Measurements from ENCODE around the gene TOPAZ1. TPM values are rescaled to one million over a fixed set of nuclear protein-coding genes. Genes with fewer than 3 reads are reported as not detected.

The TOPAZ1 gene
- total and polyA plus RNA-seq, 2 of the 13 experiments (the other 11 are each of a cell fraction or from before 2014, with no cell fraction given) = not detected

DNA sequence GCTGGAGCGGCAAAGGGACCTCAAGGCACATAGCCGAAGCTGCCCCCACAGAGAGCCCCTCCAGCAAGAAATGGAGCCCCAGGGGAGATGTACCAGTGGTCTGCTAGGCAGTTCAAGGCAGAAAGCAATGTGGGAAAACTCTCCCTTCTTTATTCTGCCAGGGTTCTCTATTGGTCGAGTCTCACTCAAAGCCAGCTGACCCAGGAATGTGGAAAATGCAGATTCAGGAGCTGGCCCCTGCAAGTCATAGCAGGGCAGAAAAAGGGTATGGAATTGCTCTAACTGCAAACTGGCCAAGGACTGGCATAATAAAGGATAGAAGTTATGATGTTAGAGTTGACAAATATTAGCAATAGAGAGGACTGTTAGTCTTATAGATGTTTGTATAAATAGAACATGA lies 4.0 kb upstream of the TOPAZ1 start:
- no peaks in the 10 kb centered on the region for H3K9me3 ChIP-seq (ENCODE audit: low read length)
- BruUV-seq (replicated peaks) = no TSS peak
- no peak overlapping the region for H3K4me2 ChIP-seq (ENCODE audit: low read depth, low read length)
- no peak overlapping the region for H3K9ac ChIP-seq (ENCODE audit: insufficient read depth, low read depth, low read length)
- H3K27ac ChIP-seq (ENCODE audit: extremely low read length, insufficient read depth, low read length) = no peak overlapping the region
- H3K79me2 ChIP-seq (ENCODE audit: insufficient read depth, low read length) = no peaks in the 10 kb centered on the region
- DNase-seq (ENCODE audit: low spot score) (no peak), FAIRE-seq (no peak), ATAC-seq (no peak)
- CTCF ChIA-PET (ENCODE audit: low intra/inter-chr PET ratio, low total read pairs) = no interaction called here
- H2AFZ ChIP-seq (ENCODE audit: low read length) = no peak overlapping the region
- no peaks in the 10 kb centered on the region for H4K20me1 ChIP-seq (ENCODE audit: insufficient read depth, low read length)
- no peak overlapping the region for H3K4me3 ChIP-seq (replicated peaks in 1 of 3; ENCODE audit: insufficient read depth in 1 of 3, low read depth in 2 of 3, low read length in 3 of 3)
- no peaks in the 10 kb centered on the region for H3K36me3 ChIP-seq (replicated peaks in 1 of 2; ENCODE audit: control insufficient read depth in 1 of 2, insufficient read depth in 2 of 2, low read length in 2 of 2)
- in situ Hi-C loops (cut with HindIII; ENCODE audit: extremely low pct_ligation_motif_present, low pct_unique_long_range_greater_than_20kb) (no loop called here), intact Hi-C loops (cut with micrococcal nuclease; ENCODE audit: unreplicated experiment) (no loop called here)
- 21% methylated on average over 2 of the region's 3 CpGs for WGBS (ENCODE audit: low lambda C conversion rate)
- 0 out of 5 replicates have a peak, but pooled peaks cover 0 to 4% of the 10 kb centered on the region in 2 experiments for H3K27me3 ChIP-seq (ENCODE audit: control insufficient read depth in 1 of 2, insufficient read depth in 2 of 2, low read length in 2 of 2)
- H3K4me1 ChIP-seq (ENCODE audit: insufficient read depth, low read length) = no peaks in the 10 kb centered on the region
- POLR2A ChIA-PET = no interaction called here
- TF ChIP-seq ZNF777 (CRISPR knock-in tag; IDR thresholded peaks at IDR 0.05) = no peak
- TF ChIP-seq ATF1 (CRISPR knock-in tag; IDR thresholded peaks at IDR 0.05) = no peak
- TF ChIP-seq KLF6 (CRISPR knock-in tag; IDR thresholded peaks at IDR 0.05) = no peak
- TF ChIP-seq, protein P1, sequence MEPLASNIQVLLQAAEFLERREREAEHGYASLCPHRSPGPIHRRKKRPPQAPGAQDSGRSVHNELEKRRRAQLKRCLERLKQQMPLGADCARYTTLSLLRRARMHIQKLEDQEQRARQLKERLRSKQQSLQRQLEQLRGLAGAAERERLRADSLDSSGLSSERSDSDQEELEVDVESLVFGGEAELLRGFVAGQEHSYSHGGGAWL (CRISPR knock-in tag; IDR thresholded peaks at IDR 0.05) = no peak
- TF ChIP-seq ZNF10 (CRISPR knock-in tag; IDR thresholded peaks at IDR 0.05; ENCODE audit: borderline replicate concordance, low read depth) = no peak
- TF ChIP-seq RBAK (CRISPR knock-in tag; IDR thresholded peaks at IDR 0.05) = no peak
- TF ChIP-seq SNRNP70 (IDR thresholded peaks at IDR 0.05; ENCODE audit: low read depth, low read length) = no peak
- no peak for TF ChIP-seq RXRA (CRISPR knock-in tag; IDR thresholded peaks at IDR 0.05)
- TF ChIP-seq FOXO1 (CRISPR knock-in tag; IDR thresholded peaks at IDR 0.05) = no peak
- TF ChIP-seq ZNF230 (CRISPR knock-in tag; IDR thresholded peaks at IDR 0.05) = no peak
- TF ChIP-seq ZNF333 (CRISPR knock-in tag; IDR thresholded peaks at IDR 0.05; ENCODE audit: borderline replicate concordance) = no peak
- TF ChIP-seq NFE2L1 (CRISPR knock-in tag; IDR thresholded peaks at IDR 0.05; ENCODE audit: borderline replicate concordance) = no peak
- TF ChIP-seq, protein P2, sequence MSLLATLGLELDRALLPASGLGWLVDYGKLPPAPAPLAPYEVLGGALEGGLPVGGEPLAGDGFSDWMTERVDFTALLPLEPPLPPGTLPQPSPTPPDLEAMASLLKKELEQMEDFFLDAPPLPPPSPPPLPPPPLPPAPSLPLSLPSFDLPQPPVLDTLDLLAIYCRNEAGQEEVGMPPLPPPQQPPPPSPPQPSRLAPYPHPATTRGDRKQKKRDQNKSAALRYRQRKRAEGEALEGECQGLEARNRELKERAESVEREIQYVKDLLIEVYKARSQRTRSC (CRISPR knock-in tag; IDR thresholded peaks at IDR 0.05; ENCODE audit: low read depth) = no peak
- TF ChIP-seq, protein P3, sequence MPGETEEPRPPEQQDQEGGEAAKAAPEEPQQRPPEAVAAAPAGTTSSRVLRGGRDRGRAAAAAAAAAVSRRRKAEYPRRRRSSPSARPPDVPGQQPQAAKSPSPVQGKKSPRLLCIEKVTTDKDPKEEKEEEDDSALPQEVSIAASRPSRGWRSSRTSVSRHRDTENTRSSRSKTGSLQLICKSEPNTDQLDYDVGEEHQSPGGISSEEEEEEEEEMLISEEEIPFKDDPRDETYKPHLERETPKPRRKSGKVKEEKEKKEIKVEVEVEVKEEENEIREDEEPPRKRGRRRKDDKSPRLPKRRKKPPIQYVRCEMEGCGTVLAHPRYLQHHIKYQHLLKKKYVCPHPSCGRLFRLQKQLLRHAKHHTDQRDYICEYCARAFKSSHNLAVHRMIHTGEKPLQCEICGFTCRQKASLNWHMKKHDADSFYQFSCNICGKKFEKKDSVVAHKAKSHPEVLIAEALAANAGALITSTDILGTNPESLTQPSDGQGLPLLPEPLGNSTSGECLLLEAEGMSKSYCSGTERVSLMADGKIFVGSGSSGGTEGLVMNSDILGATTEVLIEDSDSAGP (CRISPR knock-in tag; IDR thresholded peaks at IDR 0.05; ENCODE audit: borderline replicate concordance) = no peak
- TF ChIP-seq RORA (CRISPR knock-in tag; IDR thresholded peaks at IDR 0.05) = no peak
- no peak for TF ChIP-seq KDM4B (CRISPR knock-in tag; IDR thresholded peaks at IDR 0.05)
- TF ChIP-seq, protein P4, sequence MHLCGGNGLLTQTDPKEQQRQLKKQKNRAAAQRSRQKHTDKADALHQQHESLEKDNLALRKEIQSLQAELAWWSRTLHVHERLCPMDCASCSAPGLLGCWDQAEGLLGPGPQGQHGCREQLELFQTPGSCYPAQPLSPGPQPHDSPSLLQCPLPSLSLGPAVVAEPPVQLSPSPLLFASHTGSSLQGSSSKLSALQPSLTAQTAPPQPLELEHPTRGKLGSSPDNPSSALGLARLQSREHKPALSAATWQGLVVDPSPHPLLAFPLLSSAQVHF (CRISPR knock-in tag; IDR thresholded peaks at IDR 0.05) = no peak
- TF ChIP-seq, protein P5, sequence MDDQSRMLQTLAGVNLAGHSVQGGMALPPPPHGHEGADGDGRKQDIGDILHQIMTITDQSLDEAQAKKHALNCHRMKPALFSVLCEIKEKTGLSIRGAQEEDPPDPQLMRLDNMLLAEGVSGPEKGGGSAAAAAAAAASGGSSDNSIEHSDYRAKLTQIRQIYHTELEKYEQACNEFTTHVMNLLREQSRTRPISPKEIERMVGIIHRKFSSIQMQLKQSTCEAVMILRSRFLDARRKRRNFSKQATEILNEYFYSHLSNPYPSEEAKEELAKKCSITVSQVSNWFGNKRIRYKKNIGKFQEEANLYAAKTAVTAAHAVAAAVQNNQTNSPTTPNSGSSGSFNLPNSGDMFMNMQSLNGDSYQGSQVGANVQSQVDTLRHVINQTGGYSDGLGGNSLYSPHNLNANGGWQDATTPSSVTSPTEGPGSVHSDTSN (CRISPR knock-in tag; IDR thresholded peaks at IDR 0.05; ENCODE audit: borderline replicate concordance) = no peak
- TF ChIP-seq ZNF160 (CRISPR knock-in tag; IDR thresholded peaks at IDR 0.05) = no peak

Measured in HepG2 (cell line).